PFSK-1 (cell line): ENCODE measurements around the gene AKAP13.

Experiments used
- FOXP2 ChIP-seq: optimal IDR thresholded peaks from 2 replicates; pipeline ENCODE3; 2011; ENCODE audit warnings: borderline replicate concordance, control low read depth, inconsistent platforms; ENCODE audit not compliant: insufficient read depth; ENCODE audit errors: extremely low read length, extremely low read depth
- POLR2AphosphoS5 ChIP-seq: IDR thresholded peaks from 2 replicates; pipeline ENCODE4 v1.6.1; 2012; ENCODE audit warnings: low read depth, mild to moderate bottlenecking, control low read depth, low read length, moderate library complexity
- SIN3A ChIP-seq: IDR thresholded peaks from 2 replicates; pipeline ENCODE4 v1.6.1; 2012; ENCODE audit warnings: mild to moderate bottlenecking, low read length, moderate library complexity, borderline replicate concordance; ENCODE audit not compliant: insufficient read depth
- TAF1 ChIP-seq: IDR thresholded peaks from 2 replicates; pipeline ENCODE4 v1.6.1; 2012; ENCODE audit warnings: low read length, control low read depth, borderline replicate concordance; ENCODE audit not compliant: insufficient read depth
- TF ChIP-seq, protein P1 (sequence below), 2 experiments: IDR thresholded peaks; 2 replicates each; pipeline versions ENCODE4 v1.6.1 to v1.8.0; 2011 to 2012; ENCODE audit warnings: low read depth in 2 of 2, low read length in 2 of 2, control low read depth in 1 of 2, inconsistent platforms in 1 of 2, mild to moderate bottlenecking in 1 of 2, moderate library complexity in 1 of 2; ENCODE audit not compliant: insufficient read depth in 1 of 2

AKAP13 gene

DNA sequence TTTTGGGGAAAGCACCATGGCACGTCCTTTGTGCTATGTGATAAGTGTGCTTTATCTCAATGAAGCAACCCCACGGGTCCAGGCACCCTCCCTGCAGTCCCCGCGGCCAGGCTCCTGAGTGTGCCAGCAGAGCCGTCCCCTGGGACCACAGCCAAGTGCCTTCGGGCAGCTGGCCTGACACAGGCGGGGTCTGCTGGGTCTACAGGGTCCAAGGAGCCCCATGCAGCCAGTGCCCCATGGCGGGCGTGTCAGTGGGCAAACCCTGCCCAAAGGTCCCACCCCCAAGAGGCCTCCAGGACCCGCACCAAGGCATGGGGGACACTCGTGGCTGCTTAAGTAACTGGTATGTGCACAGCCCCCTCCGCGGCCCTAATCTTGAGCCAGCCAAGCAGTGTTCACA is 379.0 kb downstream of the AKAP13 start:
- no peak for TF ChIP-seq SIN3A
- TF ChIP-seq, protein P1, sequence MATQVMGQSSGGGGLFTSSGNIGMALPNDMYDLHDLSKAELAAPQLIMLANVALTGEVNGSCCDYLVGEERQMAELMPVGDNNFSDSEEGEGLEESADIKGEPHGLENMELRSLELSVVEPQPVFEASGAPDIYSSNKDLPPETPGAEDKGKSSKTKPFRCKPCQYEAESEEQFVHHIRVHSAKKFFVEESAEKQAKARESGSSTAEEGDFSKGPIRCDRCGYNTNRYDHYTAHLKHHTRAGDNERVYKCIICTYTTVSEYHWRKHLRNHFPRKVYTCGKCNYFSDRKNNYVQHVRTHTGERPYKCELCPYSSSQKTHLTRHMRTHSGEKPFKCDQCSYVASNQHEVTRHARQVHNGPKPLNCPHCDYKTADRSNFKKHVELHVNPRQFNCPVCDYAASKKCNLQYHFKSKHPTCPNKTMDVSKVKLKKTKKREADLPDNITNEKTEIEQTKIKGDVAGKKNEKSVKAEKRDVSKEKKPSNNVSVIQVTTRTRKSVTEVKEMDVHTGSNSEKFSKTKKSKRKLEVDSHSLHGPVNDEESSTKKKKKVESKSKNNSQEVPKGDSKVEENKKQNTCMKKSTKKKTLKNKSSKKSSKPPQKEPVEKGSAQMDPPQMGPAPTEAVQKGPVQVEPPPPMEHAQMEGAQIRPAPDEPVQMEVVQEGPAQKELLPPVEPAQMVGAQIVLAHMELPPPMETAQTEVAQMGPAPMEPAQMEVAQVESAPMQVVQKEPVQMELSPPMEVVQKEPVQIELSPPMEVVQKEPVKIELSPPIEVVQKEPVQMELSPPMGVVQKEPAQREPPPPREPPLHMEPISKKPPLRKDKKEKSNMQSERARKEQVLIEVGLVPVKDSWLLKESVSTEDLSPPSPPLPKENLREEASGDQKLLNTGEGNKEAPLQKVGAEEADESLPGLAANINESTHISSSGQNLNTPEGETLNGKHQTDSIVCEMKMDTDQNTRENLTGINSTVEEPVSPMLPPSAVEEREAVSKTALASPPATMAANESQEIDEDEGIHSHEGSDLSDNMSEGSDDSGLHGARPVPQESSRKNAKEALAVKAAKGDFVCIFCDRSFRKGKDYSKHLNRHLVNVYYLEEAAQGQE (IDR thresholded peaks at IDR 0.05; ENCODE audit: insufficient read depth in 1 of 2, low read depth in 2 of 2, low read length in 2 of 2), result no peak
- TF ChIP-seq TAF1, result no peak
- no peak for TF ChIP-seq POLR2AphosphoS5
- TF ChIP-seq FOXP2, result no peak

- TF ChIP-seq, protein P1 (IDR thresholded peaks at IDR 0.05; ENCODE audit: insufficient read depth in 1 of 2, low read depth in 2 of 2, low read length in 2 of 2), result no peak
- TF ChIP-seq SIN3A, result no peak
- TF ChIP-seq FOXP2, result no peak
- TF ChIP-seq TAF1, result no peak
- no peak for TF ChIP-seq POLR2AphosphoS5
These were observed 379.6 kb downstream of the AKAP13 start for GRCh38 chr15:85760049-85760448.

- TF ChIP-seq SIN3A (no peak), POLR2AphosphoS5 (no peak), FOXP2 (no peak)
- TF ChIP-seq, protein P1 (IDR thresholded peaks at IDR 0.05; ENCODE audit: insufficient read depth in 1 of 2, low read depth in 2 of 2, low read length in 2 of 2), result no peak
These were observed 380.3 kb downstream of the AKAP13 start for GRCh38 chr15:85760531-85761371.

GRCh38 chr15:85761635-85762034 is 381.2 kb downstream of the AKAP13 start:
- TF ChIP-seq, protein P1 (IDR thresholded peaks at IDR 0.05; ENCODE audit: insufficient read depth in 1 of 2, low read depth in 2 of 2, low read length in 2 of 2), result no peak
- TF ChIP-seq TAF1, result no peak
- TF ChIP-seq SIN3A, result no peak
